CD4-positive, alpha-beta T cell treated with Interleukin-17A for 4 hours (primary cell): ENCODE measurements around the gene SLC8A3.
A peak's percentile ranks its signal among the peaks of the same experiment; 100 is the strongest.

Experiments
- DNase-seq: peaks from one replicate; pipeline ENCODE4 v3.0.0-alpha.2; 2020; ENCODE audit warnings: mixed read lengths

SLC8A3 gene

DNA sequence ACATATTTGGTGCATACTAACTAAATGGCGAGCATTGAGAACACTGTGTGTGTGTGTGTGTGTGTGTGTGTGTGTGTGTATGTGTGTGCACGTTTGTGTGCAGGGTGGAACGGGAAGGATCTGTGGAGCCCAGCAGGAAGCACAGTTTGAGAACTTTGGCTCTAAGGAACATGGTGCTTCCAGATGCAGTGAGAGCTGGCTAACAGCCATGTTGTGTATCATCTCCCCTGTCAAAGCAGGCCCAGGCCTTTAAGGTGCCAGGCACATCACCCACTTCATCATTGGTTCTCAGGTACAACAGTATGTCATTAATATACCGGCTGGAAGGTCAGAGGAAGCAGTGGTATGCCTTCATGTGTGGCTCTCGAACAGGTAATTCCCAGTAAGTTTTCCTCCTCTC lies 72.5 kb downstream of the SLC8A3 start:
- DNase-seq = no peak

DNA sequence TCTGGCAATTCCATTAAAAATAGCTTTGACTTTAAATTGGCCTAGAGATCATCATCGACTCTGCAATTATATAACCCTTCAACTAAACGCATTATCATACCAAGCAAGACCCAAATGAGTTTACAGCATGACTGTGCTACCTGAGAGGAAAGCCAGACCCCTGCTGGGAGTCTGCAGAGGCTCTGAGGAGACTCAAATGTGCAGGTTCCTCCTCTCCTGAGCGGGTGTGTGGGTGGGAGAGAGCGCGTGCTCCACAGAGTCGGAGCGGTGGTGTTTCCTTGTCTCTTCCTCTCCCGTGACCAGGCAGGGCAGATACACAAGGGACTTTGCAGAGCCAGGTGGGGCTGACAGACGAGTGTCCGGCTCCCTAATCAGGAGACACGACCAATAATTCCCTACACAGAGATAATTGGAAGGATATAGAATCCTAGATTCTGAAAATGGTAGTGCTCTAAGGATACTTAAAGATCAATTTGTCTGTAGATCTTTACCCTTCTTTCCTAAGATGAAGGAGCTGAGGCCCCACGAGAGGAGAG lies 74.1 kb downstream of the SLC8A3 start:
- no peak for DNase-seq

DNA sequence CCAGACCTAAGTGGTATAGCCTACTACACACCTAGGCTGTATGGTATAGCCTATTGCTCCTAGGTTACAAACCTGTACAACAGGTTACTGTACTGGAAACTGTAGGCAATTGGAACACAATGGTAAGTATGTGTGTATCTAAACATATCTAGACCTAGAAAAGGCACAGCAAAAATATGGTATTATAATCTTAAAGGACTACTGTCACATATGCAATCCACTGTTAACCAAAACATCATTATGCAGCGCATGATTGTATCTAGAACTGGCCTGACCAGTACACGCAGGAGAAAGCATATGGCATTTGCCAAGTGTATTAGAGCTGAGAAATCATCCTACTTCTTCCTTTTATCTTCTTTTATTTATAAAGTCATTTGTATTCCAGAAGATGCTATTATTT lies 75.5 kb downstream of the SLC8A3 start:
- no peak for DNase-seq

GRCh38 chr14:70108419-70108818 lies 80.3 kb downstream of the SLC8A3 start:
- DNase-seq = no peak

DNA sequence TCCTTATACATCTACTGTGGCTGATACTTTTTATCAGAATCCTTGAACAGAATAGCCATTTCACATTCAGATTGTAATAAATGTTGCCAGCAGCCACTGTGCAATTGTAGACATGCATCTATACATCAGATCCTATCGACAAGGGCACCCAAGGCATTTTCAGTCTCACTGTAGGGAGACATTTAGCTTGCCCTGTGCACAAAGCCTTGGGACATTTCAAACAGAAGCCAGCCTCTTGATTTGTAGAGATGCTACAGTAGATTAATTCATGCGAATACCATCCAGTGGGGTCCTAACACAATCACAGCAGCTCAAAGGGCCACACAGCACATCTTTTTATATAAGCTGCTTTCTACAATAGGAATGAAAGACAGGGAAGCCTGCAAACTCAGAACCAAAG lies 81.4 kb downstream of the SLC8A3 start:
- DNase-seq = no peak

DNA sequence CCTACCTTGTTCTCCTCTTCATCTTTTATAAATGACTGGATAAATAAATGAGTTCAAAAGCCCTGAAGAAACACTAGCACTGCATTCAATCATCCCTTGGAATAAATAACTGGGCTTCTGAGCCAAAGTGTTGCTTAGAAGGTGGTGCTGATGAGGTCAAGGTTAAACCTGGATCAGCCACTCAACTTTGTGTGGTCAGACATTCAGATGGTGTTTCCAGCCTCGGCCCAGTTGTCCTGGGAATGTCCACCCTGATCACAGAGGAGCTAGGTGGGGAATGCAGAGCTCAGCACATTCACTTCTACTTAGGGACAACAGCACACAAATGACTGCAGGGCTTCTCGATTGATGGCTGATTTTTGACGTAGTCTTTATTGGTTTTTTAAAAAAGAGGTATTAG lies 88.7 kb downstream of the SLC8A3 start:
- DNase-seq = no peak

DNA sequence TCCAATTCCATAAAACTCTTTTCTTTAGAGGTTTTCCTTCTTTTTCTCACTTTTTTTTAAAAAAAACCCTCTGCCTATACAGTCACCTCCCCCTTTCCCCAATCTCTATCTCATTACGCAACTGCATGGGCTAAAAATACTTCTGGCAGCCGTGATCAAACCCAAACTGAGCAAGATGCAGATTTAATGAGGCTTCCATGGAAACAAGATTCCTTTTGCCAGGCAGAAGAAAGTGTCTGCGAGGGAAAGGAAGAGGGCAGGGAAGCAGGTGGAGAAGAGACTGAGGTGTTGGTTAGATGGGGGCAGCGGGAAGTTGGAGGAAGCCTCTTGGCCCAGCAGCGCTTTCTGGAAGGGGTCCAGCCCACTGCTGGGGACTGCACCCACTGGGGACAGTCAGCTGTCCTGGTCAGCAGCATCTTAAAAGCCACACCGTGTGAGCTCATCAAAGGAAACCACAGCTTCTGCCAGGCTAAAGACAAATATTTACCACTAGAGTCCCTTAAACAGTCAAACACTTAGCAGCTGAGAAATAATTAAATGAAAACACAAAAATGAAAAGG lies 90.4 kb downstream of the SLC8A3 start:
- DNase-seq = no peak

DNA sequence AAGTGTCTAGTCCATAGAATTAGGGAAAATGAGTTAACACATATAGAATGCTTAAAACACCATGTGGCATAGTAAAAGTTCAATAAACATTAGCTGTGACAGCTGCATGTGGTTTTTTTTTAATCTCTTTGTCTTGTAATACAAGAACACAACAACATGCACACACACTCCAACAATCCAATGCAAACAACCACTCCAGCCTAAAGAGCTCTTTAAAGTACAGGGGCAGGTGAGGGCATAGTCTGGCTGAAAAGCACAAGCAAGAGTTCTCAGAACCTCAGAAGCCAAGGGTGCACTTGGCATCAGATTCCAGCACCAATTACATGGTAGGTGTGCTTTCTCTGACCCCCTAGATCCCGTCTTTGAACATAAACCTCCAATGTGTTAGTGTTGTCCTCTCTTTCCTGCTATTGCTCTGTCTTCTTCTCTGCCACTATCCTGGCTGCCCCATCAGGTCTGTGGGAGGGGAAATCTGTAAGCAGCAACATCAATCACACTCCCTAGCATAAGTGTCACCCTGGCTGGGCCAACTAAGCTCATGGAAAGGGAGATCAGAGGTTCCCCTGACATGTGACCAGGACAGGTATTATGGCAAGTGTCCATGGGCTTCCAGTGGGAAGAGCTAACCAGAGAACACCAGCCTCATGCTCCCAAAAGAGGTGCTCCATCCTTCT lies 91.0 kb downstream of the SLC8A3 start:
- no peak for DNase-seq

GRCh38 chr14:70096866-70097265 lies 91.9 kb downstream of the SLC8A3 start:
- DNase-seq = no peak

- DNase-seq = no peak
Observed at GRCh38 chr14:70094631-70095030, 94.1 kb downstream of the SLC8A3 start.

DNA sequence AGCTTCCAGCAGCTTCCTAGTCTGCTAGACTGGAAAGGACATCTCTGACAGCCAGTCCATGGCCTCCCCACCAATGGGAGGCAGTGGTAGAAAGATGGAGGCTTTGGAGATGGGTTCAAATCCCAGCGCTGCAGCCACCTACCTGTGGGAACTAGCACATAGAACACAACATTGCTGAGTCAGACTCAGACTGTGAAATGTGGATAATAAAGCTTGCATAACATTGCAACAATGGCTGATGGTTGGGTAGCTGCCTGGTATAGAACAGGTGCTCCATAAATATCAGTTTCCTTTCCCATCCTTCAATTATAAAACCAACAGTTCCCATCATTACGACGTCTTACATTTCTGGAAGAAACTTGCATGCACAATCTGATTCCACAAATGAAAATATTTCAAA lies 94.6 kb downstream of the SLC8A3 start:
- no peak for DNase-seq

DNA sequence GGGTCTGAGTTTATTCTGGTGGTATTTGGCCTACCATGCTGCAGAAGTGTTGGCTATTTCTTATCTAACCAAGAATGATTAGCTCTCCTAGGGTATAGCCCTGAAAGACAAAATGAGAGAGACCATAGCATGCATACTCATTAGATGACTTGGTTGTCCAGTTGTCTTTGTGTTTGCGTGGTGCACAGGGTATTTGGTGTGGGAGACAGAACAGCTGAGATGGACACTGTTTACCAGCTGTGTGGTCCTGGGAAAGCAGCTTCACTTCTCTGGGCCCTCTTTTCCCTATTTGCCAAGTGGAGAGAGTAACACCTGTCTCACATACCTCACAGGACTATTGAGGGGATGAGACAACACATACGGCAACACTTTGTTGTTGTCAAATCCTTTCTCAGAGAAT lies 95.6 kb downstream of the SLC8A3 start:
- DNase-seq = no peak

- no peak for DNase-seq
Observed at GRCh38 chr14:70087380-70087697, 101.4 kb downstream of the SLC8A3 start.

GRCh38 chr14:70086685-70087379 lies 101.9 kb downstream of the SLC8A3 start:
- DNase-seq = no peak

DNA sequence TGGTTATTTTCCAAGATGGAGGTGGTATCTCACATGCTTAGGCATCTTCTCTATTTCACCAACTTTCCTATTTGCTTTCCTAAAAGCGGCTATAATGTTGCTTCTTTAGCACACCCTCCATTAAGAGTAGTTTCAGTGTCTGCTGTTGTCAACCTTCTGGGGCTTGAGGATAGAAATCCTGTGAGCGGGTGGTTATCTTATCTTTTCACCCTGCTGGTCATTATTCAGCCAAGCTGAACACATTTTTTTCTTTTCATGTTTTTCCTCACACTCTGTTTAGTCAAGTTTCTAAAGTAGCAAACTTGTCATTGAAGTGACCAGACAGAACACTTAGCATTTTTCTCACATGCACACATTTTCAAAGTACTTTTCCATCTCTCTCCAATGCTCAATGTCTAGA lies 104.5 kb downstream of the SLC8A3 start:
- DNase-seq = no peak

DNA sequence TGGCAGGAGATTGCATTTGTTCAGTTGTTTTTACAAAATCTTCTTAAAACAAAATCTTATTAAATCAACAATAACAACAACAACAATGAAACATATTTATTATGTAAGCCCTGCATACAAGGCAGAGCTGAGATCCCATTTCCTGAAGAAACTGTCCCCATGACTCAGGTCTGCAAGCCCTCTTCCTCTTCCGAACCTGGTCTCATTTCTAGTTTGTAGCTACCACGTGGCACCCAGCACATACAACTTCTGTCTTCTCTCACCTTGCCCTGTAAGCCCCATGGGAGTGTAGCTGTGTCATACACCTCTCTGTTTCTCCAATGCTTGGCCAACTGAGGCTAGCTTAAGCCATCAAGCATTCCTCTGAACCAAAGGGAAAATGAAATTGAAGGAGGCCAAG lies 106.4 kb downstream of the SLC8A3 start:
- DNase-seq = no peak

- no peak for DNase-seq
Observed at GRCh38 chr14:70080076-70080475, 108.7 kb downstream of the SLC8A3 start.

DNA sequence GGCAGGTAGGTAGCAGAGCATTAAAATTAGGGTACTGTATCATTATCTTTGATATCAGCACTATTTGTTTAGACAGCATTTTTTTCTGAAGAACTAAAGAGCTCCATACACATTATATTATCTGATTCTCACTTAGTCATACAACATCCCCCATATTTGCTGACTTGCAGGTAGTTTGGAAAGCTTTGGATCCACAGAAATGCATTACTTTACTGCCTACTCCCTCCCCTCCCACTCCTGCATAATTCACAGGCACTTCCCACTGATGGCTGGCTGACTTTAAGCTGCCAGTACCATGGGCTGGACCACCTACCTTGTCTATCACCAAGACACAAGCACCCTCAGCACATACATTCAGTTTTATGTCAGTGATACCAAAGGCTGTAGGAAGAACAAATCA lies 110.4 kb downstream of the SLC8A3 start:
- DNase-seq = no peak

DNA sequence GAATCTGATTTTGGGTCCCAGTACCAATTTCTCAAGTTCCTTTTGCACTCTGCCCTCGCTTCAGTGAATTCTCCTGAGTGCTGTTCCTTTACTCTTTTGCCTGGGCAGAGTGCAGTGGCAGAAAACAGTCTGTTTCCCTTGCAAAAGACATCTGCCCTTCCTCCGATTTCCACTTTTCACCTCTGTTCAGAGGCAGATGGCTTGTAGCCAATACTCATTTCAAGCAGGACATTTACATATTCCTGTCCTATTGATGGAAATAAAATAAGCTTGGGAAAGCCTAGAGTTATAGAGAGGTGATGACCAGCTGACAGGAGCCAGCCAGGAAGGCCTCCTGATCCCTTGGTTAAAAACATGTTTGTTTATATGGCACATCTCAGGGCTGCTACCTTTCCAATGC lies 111.0 kb downstream of the SLC8A3 start:
- DNase-seq = no peak

DNA sequence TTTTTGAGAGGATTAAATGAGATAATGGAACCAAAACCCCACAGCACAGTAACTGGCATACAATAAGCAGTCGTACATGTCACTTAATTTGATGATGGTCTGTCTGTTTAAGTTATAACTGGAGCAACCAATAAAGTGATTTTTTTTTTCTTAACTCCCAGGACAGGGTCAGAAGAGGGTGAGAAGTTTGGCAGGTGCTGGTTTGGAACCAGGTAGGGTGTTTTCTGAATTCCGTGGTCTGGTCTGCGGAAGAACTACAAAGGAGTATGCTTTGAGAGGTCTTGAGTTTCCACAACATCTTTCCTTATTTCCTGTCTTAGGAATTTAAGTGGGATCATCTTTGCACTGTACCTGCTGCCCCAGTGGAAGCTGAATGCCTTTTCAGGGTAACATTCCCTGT lies 111.7 kb downstream of the SLC8A3 start:
- DNase-seq = no peak

DNA sequence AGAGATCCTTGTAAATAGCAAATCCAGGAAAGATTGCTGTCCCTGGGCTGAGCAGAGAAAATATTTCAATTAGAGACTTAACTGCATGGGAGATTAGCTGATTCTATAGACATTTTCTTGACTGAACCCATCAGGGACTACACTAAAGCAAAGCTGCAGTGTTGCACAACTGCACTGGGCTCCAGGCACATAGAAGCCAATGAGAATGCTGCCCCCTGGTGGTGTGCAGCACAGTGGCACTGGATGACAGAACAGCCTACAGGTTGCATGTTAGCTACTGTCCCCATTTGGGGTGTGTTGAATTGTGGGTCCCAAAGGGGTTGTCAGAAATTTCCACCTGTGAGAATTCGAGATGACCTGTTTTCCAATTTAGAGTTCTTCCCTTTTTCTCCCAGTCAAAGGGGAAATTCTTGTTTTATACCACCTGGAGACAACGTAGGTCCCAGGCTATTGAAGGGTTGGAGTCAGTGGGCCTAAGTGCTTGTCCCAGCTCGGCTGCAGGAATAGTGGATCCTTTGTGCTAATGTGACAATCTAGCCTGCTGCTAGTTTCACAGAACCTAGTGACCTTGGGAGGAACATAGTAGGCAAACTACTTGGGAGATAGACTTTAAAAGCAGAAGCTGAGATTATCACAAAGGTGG lies 114.7 kb downstream of the SLC8A3 start:
- DNase-seq = peak; percentile 37

GRCh38 chr14:70069186-70069585 lies 119.6 kb downstream of the SLC8A3 start:
- no peak for DNase-seq

DNA sequence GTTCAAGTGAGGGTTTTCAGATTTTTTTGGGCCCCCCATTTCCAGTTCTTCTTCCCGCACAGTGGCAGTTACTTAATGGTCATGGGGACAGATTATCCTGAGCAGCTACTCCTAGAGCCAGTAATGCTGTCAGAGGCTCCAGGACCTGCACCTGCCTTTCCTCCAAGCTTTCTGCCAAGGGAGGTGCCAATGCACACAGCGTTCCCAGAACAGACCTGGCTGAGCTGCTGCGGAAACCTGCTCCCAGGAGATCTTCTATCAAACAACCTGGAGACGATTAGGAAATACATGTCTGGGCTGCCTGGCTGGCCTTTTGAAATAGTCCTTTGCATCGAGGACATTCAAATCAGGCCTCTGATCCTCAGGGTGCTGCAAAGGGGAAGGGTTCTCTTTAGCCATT lies 120.9 kb downstream of the SLC8A3 start:
- no peak for DNase-seq
